Endodermal cell (in vitro differentiated cells): ENCODE results near the gene SLC26A8. TPM values are rescaled to one million over a fixed set of nuclear protein-coding genes. Genes with fewer than 3 reads are reported as not detected.

Experiments
- DNase-seq: peaks from one replicate; pipeline ENCODE4 v3.0.0-alpha.2; 2017
- H3K27ac ChIP-seq: 2 replicates; pipeline ENCODE4 v1.5.1; 2013; ENCODE audit warnings: mild to moderate bottlenecking, low read depth, low read length, moderate library complexity
- H3K27me3 ChIP-seq: 2 replicates; pipeline ENCODE4 v1.6.1; 2013; ENCODE audit warnings: mild to moderate bottlenecking, low read length, moderate library complexity; ENCODE audit not compliant: insufficient read depth, control insufficient read depth, poor library complexity, severe bottlenecking
- H3K36me3 ChIP-seq: 2 replicates; pipeline ENCODE4 v1.7.0; 2013; ENCODE audit warnings: mild to moderate bottlenecking, low read length, moderate library complexity; ENCODE audit not compliant: control insufficient read depth, insufficient read depth
- H3K4me1 ChIP-seq: one replicate; pipeline ENCODE4 v1.7.0; 2013; ENCODE audit warnings: low read length; ENCODE audit not compliant: control insufficient read depth, insufficient read depth
- H3K4me3 ChIP-seq: 2 replicates; pipeline ENCODE4 v1.5.1; 2013; ENCODE audit warnings: mild to moderate bottlenecking, low read length, moderate library complexity
- H3K9ac ChIP-seq: 2 replicates; pipeline ENCODE4 v1.6.1; 2013; ENCODE audit warnings: mild to moderate bottlenecking, low read length, moderate library complexity; ENCODE audit not compliant: poor library complexity, severe bottlenecking; ENCODE audit errors: extremely low read depth
- H3K9me3 ChIP-seq: 2 replicates; pipeline ENCODE4 v1.6.1; 2013; ENCODE audit warnings: mild to moderate bottlenecking, low read length, moderate library complexity; ENCODE audit not compliant: control insufficient read depth
- H3K27ac Mint-ChIP-seq: 2 replicates; pipeline ENCODE4 v1.8.0; 2020; ENCODE audit warnings: mixed read lengths
- H3K27me3 Mint-ChIP-seq: 2 replicates; pipeline ENCODE4 v1.8.0; 2021; ENCODE audit warnings: mild to moderate bottlenecking, mixed read lengths; ENCODE audit not compliant: insufficient read depth
- H3K36me3 Mint-ChIP-seq: 2 replicates; pipeline ENCODE4 v1.8.0; 2020; ENCODE audit warnings: low read depth, mixed read lengths
- H3K4me1 Mint-ChIP-seq: 2 replicates; pipeline ENCODE4 v1.8.0; 2020; ENCODE audit warnings: mixed read lengths
- H3K4me3 Mint-ChIP-seq: 2 replicates; pipeline ENCODE4 v1.8.0; 2020; ENCODE audit warnings: mild to moderate bottlenecking, moderate library complexity, mixed read lengths
- H3K9me3 Mint-ChIP-seq: 2 replicates; pipeline ENCODE4 v1.8.0; 2020; ENCODE audit warnings: mild to moderate bottlenecking, mixed read lengths
- CTCF ChIP-seq: fragments of 200-600 bp; sonication (generic); conservative IDR thresholded peaks from 2 replicates; pipeline ENCODE4 v1.5.0; 2021; ENCODE audit warnings: antibody characterized with exemption, mild to moderate bottlenecking
- WGBS, 2 experiments: methylation state at CpG; one replicate each; pipeline versions ENCODE4 v1.1.5 to v1.1.7; 2013; ENCODE audit warnings: missing lambda C conversion rate in 2 of 2, mixed read lengths in 1 of 2; ENCODE audit not compliant: insufficient coverage in 1 of 2, insufficient read length in 1 of 2; 5-methylcytosine and 5-hydroxymethylcytosine counted together
- total RNA-seq, 2 donors: library from RNA; stranded (reverse); fragmentation: NEBNext Ultra II Directional in 1 of 2; extraction: Animal tissue kit (Norgen Biotek cat#: 25700) in 1 of 2; gene quantifications; 2 replicates in 1 of 2; 3 replicates in 1 of 2; pipeline ENCODE4 v1.2.1, GENCODE V29; 2021

Gene SLC26A8
- total RNA-seq, 2 donors from 2014 or later = not detected

GRCh38 chr6:36064770-36065396 lies 40.4 kb upstream of the SLC26A8 start:
- Mint-ChIP-seq H3K4me3 (no peak overlapping the region), H3K9me3 (no peaks in the 10 kb centered on the region), H3K27ac (peak overlapping the region; percentile 14), H3K27me3 (no peaks in the 10 kb centered on the region), H3K4me1 (peaks cover 27% of the 10 kb centered on the region), H3K36me3 (peaks cover 9% of the 10 kb centered on the region)
- Histone ChIP-seq H3K36me3 (peaks cover 8% of the 10 kb centered on the region), H3K4me1 (no peaks in the 10 kb centered on the region), H3K9ac (no peak overlapping the region), H3K9me3 (no peaks in the 10 kb centered on the region), H3K4me3 (no peak overlapping the region), H3K27ac (no peak overlapping the region), H3K27me3 (no peaks in the 10 kb centered on the region)
- 95 to 100% methylated on average over 1 to 3 of the region's 3 CpGs for WGBS, 2 experiments
- no peak for TF ChIP-seq CTCF
- no peak for DNase-seq

- H3K27ac Mint-ChIP-seq = no peak overlapping the region
- 95 to 100% methylated on average over 2 to 4 of the region's 4 CpGs for WGBS, 2 experiments
These were observed 39.0 kb upstream of the SLC26A8 start for GRCh38 chr6:36063318-36064060.

GRCh38 chr6:36062247-36062646 lies 37.8 kb upstream of the SLC26A8 start:
- Histone ChIP-seq H3K9ac (no peak overlapping the region), H3K4me1 (no peaks in the 10 kb centered on the region), H3K9me3 (no peaks in the 10 kb centered on the region), H3K4me3 (no peak overlapping the region), H3K27ac (no peak overlapping the region), H3K36me3 (peaks cover 14% of the 10 kb centered on the region), H3K27me3 (no peaks in the 10 kb centered on the region)
- no peaks in the 10 kb centered on the region for H3K27me3 Mint-ChIP-seq
- WGBS, 2 experiments = 87% methylated on average over 2 of the region's 2 CpGs; no CpG with 5 or more reads in 1 of the 2 experiments
- peaks cover 16% of the 10 kb centered on the region for H3K36me3 Mint-ChIP-seq
- H3K4me3 Mint-ChIP-seq = no peak overlapping the region
- H3K27ac Mint-ChIP-seq = no peak overlapping the region
- H3K4me1 Mint-ChIP-seq = peaks cover 19% of the 10 kb centered on the region
- no peaks in the 10 kb centered on the region for H3K9me3 Mint-ChIP-seq
- no peak for DNase-seq
- no peak for TF ChIP-seq CTCF

More at GRCh38 chr6:36063318-36064060, 39.0 kb upstream of the SLC26A8 start:
- H3K4me1 ChIP-seq = no peaks in the 10 kb centered on the region
- no peaks in the 10 kb centered on the region for H3K9me3 ChIP-seq
- Mint-ChIP-seq H3K4me1 (peaks cover 22% of the 10 kb centered on the region), H3K9me3 (no peaks in the 10 kb centered on the region), H3K27me3 (no peaks in the 10 kb centered on the region), H3K36me3 (peaks cover 16% of the 10 kb centered on the region), H3K4me3 (no peak overlapping the region)
- no peaks in the 10 kb centered on the region for H3K27me3 ChIP-seq
- no peak overlapping the region for H3K4me3 ChIP-seq
- TF ChIP-seq CTCF = no peak
- H3K27ac ChIP-seq = no peak overlapping the region
- H3K36me3 ChIP-seq = peaks cover 14% of the 10 kb centered on the region
- DNase-seq = no peak
- H3K9ac ChIP-seq = no peak overlapping the region
